ENCODE data around the gene UBXN11. TPM values are rescaled to one million over a fixed set of nuclear protein-coding genes. Genes with fewer than 3 reads are reported as not detected.

The UBXN11 gene
- total RNA-seq, 2 donors from 2014 or later: 8.7 to 25.7 TPM

GRCh38 chr1:26237230-26237966 lies 69.0 kb downstream of the UBXN11 start:
- peaks cover 15% of the 10 kb centered on the region for H3K4me1 ChIP-seq
- no peak overlapping the region for H3K27ac ChIP-seq
- H3K9me3 ChIP-seq: no peaks in the 10 kb centered on the region
- no peak overlapping the region for H3K4me3 ChIP-seq
- TF ChIP-seq CTCF (IDR thresholded peaks at IDR 0.05): no peak
- no peak overlapping the region for H3K9ac ChIP-seq (ENCODE audit: low read depth in 2 of 2, low read length in 2 of 2)
- H3K36me3 ChIP-seq: no peaks in the 10 kb centered on the region
- intact Hi-C loops (cut with DNase I): no loop called here
- H3K27me3 ChIP-seq: no peaks in the 10 kb centered on the region
- DNase-seq: no peak

DNA sequence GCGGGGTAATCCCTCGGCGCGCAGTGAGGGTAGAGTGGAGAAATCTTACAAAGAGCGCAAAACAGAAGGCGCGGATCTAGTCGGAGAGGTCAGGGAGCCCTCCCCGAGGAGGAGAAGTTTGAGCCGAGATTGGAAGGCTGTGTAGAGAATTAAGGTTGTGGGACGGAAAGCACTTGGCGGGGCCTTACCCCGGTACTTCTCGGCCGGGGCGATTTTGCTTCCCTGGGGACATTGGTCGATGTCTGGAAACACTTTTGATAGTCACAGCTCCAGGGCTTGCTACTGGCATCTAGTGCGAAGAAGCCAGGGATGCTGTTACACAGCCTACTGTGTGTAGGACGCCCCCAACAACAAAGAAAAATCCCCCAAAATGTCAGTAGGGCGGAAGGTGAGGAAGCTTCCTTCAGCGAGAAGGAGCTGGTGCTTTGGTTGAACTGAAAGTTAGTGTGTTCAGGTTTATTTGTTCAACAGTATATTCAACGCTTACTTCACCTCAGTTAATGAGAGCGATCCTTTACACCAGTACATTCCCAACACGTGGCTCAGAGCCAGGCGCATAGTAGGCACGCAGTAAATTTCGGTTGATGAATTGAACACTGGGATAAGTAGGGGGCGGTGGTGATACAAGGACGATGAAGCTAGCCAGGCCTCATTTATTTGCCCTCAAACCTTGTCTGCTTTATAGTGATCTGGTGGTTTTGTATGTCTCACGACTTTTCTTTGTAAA lies 71.6 kb downstream of the UBXN11 start:
- Histone ChIP-seq H3K4me1 (peaks cover 15% of the 10 kb centered on the region), H3K27me3 (no peaks in the 10 kb centered on the region), H3K27ac (peak overlapping the region; percentile 84), H3K9me3 (no peaks in the 10 kb centered on the region), H3K9ac (ENCODE audit: low read depth in 2 of 2, low read length in 2 of 2) (peak overlapping the region; percentile 89 to 97), H3K36me3 (no peaks in the 10 kb centered on the region), H3K4me3 (peak overlapping the region; percentile 60)
- intact Hi-C loops (cut with DNase I): loop anchor here (5.0 kb wide), 1 partner anchor 68 kb away; the partner anchor contains the start of genes C1orf232 and ZNF593
- peak; percentile 52 for DNase-seq
- TF ChIP-seq CTCF (IDR thresholded peaks at IDR 0.05): no peak

- Histone ChIP-seq H3K27ac (peak within 1 kb of the TSS; percentile 84), H3K9me3 (no peaks in the 10 kb centered on the region), H3K4me3 (peak within 1 kb of the TSS; percentile 60), H3K4me1 (peaks cover 15% of the 10 kb centered on the region), H3K27me3 (no peaks in the 10 kb centered on the region), H3K36me3 (no peaks in the 10 kb centered on the region), H3K9ac (ENCODE audit: low read depth in 2 of 2, low read length in 2 of 2) (peak within 1 kb of the TSS; percentile 89 to 97)
- peak; percentile 90 for TF ChIP-seq CTCF (IDR thresholded peaks at IDR 0.05)
- peak; percentile 99 for DNase-seq
- intact Hi-C loops (cut with DNase I): loop anchor here (5.0 kb wide), 1 partner anchor 67 kb away; the partner anchor contains the start of genes C1orf232 and ZNF593
Measured at GRCh38 chr1:26233903-26234643, 72.4 kb downstream of the UBXN11 start, which contains the start of gene CEP85. TSS of gene CEP85 (plus strand) at chr1:26234200. CDS start at chr1:26239784, 5,584 bp downstream.

Other genes starting within 250 kb of the UBXN11 start
- under 1 TPM in 1 of 2 donors, not detected in 1; 0.15 TPM for gene TRIM63, start 239.0 kb downstream of the UBXN11 start, total RNA-seq
- 10 to 100 TPM; 12.5 to 14.8 TPM for gene PDIK1L, start 194.8 kb downstream of the UBXN11 start, total RNA-seq
- gene FAM110D, start 147.6 kb downstream of the UBXN11 start, total RNA-seq: 1 to 10 TPM in 1 of 2 donors, under 1 TPM in 1; 0.57 to 1.1 TPM
- gene C1orf232, start 137.7 kb downstream of the UBXN11 start, total RNA-seq: not detected
- gene ZNF593, start 136.7 kb downstream of the UBXN11 start, total RNA-seq: 10 to 100 TPM; 22.0 to 47.7 TPM
- gene ZNF593OS, start 134.8 kb downstream of the UBXN11 start, total RNA-seq: not detected
- 10 to 100 TPM; 35.3 to 46.8 TPM for gene CNKSR1, start 129.1 kb downstream of the UBXN11 start, total RNA-seq
- not detected for gene CATSPER4, start 116.0 kb downstream of the UBXN11 start, total RNA-seq
- gene CEP85, start 72.4 kb downstream of the UBXN11 start, total RNA-seq: 10 to 100 TPM; 10.7 to 18.8 TPM
- gene SH3BGRL3, start 26.6 kb downstream of the UBXN11 start, total RNA-seq: 100 to 1,000 TPM; 361 to 478 TPM
- 10 to 100 TPM in 1 of 2 donors, 1 to 10 TPM in 1; 9.4 to 13.1 TPM for gene CD52, start 11.3 kb upstream of the UBXN11 start, total RNA-seq
- gene CRYBG2, start 47.5 kb upstream of the UBXN11 start, total RNA-seq: 10 to 100 TPM; 12.8 to 30.3 TPM
- gene ZNF683, start 66.1 kb upstream of the UBXN11 start, total RNA-seq: under 1 TPM in 1 of 2 donors, not detected in 1; 0.47 TPM
- gene LIN28A, start 104.2 kb upstream of the UBXN11 start, total RNA-seq: 1 to 10 TPM in 1 of 2 donors, not detected in 1; 1.4 TPM
- 10 to 100 TPM; 83.5 to 88.5 TPM for gene DHDDS, start 125.7 kb upstream of the UBXN11 start, total RNA-seq
- gene HMGN2, start 165.8 kb upstream of the UBXN11 start, total RNA-seq: 100 to 1,000 TPM; 332 to 758 TPM
- gene RPS6KA1, start 223.1 kb upstream of the UBXN11 start, total RNA-seq: 100 to 1,000 TPM; 174 to 198 TPM